H7 (cell line): ENCODE data around the gene HABP2. TPM values are rescaled to one million over a fixed set of nuclear protein-coding genes. Genes with fewer than 3 reads are reported as not detected.

Experiments used
- DNase-seq: peaks from one replicate; pipeline ENCODE4 v3.0.0; 2012
- H3K27me3 ChIP-seq: 2 replicates; pipeline ENCODE4 v1.6.0; 2011; ENCODE audit warnings: mild to moderate bottlenecking, low read length; ENCODE audit not compliant: control insufficient read depth, insufficient read depth
- H3K36me3 ChIP-seq: replicated peaks from 2 replicates; pipeline ENCODE4 v1.5.1; 2011; ENCODE audit warnings: low read length; ENCODE audit not compliant: control insufficient read depth, insufficient read depth
- H3K4me3 ChIP-seq: 2 replicates; pipeline ENCODE4 v1.5.1; 2011; ENCODE audit warnings: low read depth, mild to moderate bottlenecking, control low read depth, low read length, moderate library complexity; ENCODE audit not compliant: insufficient read depth
- total RNA-seq: library from RNA; depleted of rRNA; stranded (reverse); fragments of >200 nt; shearing (Covaris generic); gene quantifications from 2 replicates; pipeline ENCODE4 v1.2.3, GENCODE V29; 2014; rRNA removed

HABP2 gene
- not detected in 2 replicates for total RNA-seq

- Histone ChIP-seq H3K36me3 (no peaks in the 10 kb centered on the region), H3K27me3 (peaks cover 51% of the 10 kb centered on the region), H3K4me3 (no peak within 1 kb of the TSS)
- no peak for DNase-seq
Observed at GRCh38 chr10:113552701-113553100, at the start of gene HABP2. Gene HABP2 (plus strand): TSS chr10:113553053. CDS start chr10:113553122, 69 bp downstream.

GRCh38 chr10:113503930-113504329, 48.9 kb upstream of the HABP2 start:
- DNase-seq = no peak
- Histone ChIP-seq H3K36me3 (no peaks in the 10 kb centered on the region), H3K4me3 (no peak overlapping the region), H3K27me3 (no peaks in the 10 kb centered on the region)

DNA sequence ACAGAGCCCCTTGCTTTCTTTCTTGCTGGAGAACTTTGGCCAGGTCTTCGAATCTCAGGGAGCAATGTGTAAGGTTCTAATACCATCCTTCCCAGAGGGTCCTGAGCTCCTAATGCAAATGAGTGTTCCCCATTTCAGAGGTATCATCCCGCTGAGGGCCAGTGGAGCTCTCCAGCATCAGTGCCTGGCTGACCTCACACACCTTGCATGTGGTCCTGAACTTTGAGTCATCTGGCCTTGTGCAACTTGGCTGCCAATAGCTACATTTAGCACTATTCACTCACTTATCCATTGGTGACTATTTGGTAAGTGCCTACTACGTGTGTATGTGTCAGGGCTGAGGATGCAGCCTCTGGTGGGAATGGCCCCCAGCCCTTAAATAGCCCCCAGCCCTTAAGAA, 48.4 kb upstream of the HABP2 start:
- no peak for DNase-seq
- no peaks in the 10 kb centered on the region for H3K36me3 ChIP-seq
- no peak overlapping the region for H3K4me3 ChIP-seq
- no peaks in the 10 kb centered on the region for H3K27me3 ChIP-seq

DNA sequence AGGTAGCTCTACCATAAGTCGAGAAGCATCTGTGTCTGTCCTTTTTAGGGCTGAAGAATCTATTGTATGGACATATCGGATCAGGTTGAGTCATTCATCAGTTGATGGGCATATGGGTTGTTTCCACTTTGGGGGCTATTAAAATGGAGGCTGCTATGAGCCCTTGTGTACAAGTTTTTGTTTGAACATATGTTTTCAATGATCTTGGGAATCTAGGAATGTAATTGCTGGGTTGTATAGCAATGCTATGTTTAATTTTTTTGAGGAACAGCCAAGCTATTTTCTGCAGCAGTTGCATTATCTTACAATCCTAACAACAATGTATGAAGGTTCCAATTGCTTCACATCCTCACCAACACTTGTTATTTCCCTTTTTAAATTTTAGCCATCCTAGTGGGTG, 46.4 kb upstream of the HABP2 start:
- no peaks in the 10 kb centered on the region for H3K27me3 ChIP-seq
- H3K36me3 ChIP-seq = no peaks in the 10 kb centered on the region
- H3K4me3 ChIP-seq = no peak overlapping the region

GRCh38 chr10:113511419-113511818, 41.4 kb upstream of the HABP2 start:
- H3K27me3 ChIP-seq = no peaks in the 10 kb centered on the region
- H3K36me3 ChIP-seq = no peaks in the 10 kb centered on the region
- no peak overlapping the region for H3K4me3 ChIP-seq
- DNase-seq = no peak

More for the DNA sequence above, 46.4 kb upstream of the HABP2 start:
- no peak for DNase-seq

DNA sequence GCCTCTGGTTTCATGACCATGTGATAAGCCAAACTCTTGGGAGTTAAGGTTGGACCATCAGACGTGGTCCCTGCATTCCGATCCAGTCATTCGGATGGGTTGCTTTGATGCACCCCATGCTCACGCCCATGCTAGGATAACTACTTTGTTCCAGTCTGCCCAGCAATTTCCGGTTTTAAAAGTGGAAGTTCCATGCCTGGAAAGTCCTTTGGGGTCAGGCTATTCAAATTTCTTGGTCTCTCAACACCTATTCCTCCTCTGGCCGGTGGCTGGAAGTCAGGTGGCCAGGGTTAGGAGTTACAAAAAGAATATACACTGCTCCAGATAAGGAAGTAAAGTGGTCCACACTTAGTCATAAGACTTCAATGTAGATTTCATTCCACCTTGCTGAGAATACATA, 37.7 kb upstream of the HABP2 start:
- Histone ChIP-seq H3K36me3 (no peaks in the 10 kb centered on the region), H3K27me3 (no peaks in the 10 kb centered on the region), H3K4me3 (no peak overlapping the region)
- no peak for DNase-seq

GRCh38 chr10:113515601-113516000, 37.3 kb upstream of the HABP2 start:
- Histone ChIP-seq H3K36me3 (no peaks in the 10 kb centered on the region), H3K4me3 (no peak overlapping the region), H3K27me3 (no peaks in the 10 kb centered on the region)
- DNase-seq = no peak

DNA sequence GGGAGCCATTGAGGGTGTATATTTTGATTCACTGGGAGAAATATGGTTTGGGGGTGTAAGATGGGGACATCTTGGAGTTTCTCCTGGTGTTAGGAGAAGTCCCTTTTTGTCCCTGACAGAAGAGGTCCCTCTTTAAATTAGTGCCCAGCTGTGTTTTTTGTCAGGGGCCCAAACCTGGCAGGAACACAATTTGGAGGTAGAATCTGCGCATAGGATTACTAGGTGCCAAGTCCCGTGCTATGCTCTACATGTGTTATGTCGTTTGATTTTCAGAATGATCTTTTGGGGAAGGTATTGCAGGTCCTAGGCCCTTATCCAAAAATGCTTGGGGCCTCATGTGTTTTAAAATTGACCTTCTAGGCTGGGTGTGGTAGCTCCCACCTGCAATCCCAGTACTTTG, 36.8 kb upstream of the HABP2 start:
- no peaks in the 10 kb centered on the region for H3K36me3 ChIP-seq
- H3K4me3 ChIP-seq = no peak overlapping the region
- H3K27me3 ChIP-seq = no peaks in the 10 kb centered on the region
- DNase-seq = no peak

DNA sequence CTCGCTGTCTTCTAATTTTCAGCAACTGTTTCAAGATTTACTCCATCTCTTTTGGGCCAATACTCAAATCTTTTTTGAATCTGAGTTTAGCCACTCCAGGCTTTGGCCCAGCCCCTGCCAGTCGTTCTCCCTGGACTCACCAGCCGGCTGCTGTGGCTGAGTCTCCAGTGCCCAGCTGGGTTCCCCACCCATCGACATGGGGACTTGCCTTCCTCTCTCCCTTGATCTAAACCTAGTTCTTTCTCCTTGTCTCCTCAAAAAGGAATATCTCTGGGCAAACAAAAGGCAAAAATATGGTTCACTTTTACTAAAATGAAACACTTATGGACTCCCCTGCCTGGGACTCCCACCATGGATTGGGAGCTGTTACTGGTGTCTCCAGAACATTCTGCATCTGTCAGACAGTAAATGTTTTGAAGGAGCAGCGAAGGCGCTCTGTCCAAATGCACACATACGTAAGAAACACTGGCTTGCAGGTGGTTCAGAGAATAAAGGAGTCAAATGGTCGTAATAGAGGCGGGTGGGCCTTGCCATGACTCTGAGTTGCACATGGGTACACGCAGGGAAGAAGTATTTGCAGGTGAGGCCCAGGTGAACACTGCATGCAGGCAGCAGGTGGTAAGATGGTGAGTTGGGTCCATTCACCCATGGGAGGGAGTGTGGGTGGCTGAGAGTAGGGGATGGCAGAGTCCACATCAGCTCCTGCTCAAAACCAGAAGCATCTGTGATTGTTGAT, 35.5 kb upstream of the HABP2 start:
- Histone ChIP-seq H3K4me3 (no peak overlapping the region), H3K27me3 (no peaks in the 10 kb centered on the region), H3K36me3 (no peaks in the 10 kb centered on the region)
- DNase-seq = no peak

GRCh38 chr10:113517901-113518260, 35.0 kb upstream of the HABP2 start:
- no peak overlapping the region for H3K4me3 ChIP-seq
- H3K27me3 ChIP-seq = no peaks in the 10 kb centered on the region
- DNase-seq = no peak
- no peaks in the 10 kb centered on the region for H3K36me3 ChIP-seq

- no peaks in the 10 kb centered on the region for H3K27me3 ChIP-seq
- DNase-seq = no peak
- no peaks in the 10 kb centered on the region for H3K36me3 ChIP-seq
- no peak overlapping the region for H3K4me3 ChIP-seq
Observed at GRCh38 chr10:113518415-113518814, 34.4 kb upstream of the HABP2 start.

DNA sequence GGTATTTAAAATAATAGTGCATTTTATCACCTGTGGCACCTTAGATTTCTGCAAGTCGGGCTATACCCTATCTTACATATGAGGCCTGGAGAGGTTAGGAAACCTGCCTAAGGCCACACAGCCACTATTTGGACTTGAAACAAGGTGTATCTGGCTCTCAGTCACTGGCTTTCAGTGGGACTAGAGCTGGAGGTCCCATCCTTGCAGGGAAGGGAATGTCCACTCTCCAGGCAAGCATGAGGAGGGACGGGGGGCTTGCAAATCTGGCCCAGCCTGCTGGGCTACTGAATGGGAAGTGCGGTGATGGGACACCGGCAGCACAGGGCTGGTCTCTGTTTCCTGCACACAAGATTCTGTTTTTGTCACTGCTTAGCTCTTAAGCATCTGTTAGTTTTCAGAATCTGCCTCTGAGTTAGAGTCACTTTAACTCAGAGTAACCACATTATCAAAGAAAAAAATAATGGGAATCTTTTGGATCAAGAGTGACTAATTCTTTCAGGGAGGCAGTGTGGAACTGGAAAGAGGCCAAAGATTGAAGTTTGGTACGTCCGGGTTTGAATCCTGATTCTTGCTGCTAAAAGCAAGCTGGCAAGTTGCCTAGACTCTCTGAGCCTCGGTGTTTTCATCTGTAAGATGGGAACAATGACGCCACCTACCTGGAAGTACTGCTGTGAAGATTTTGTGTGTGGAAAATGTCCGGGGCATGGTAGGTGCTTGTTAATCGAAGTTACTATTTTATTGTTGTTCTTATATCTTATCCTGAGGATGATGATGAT, 33.8 kb upstream of the HABP2 start:
- DNase-seq = no peak
- H3K36me3 ChIP-seq = no peaks in the 10 kb centered on the region

DNA sequence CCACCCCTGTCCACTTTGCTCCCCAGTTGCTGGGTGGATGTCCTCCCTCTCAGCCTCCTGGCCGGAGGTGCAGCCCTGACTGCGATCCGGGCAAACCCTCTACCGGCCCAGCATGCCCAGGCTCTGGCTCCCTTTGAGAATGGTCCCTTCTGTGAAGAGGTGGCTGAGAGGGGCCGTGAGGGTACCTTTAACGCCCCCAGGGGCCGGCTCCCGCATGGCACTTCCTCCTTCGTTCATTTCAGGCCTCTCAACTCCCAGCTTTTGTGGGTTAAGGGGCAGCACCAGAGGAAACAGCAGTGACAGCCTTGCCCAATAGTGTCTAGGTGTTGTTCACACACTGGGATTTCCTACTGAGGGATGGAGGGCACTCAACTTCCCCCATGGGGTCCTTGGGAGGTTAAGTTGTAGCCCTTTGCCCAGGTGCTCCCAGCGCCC, 33.2 kb upstream of the HABP2 start:
- Histone ChIP-seq H3K27me3 (no peaks in the 10 kb centered on the region), H3K36me3 (no peaks in the 10 kb centered on the region)
- peak; percentile 47 for DNase-seq

More for the DNA sequence above, 33.8 kb upstream of the HABP2 start:
- Histone ChIP-seq H3K27me3 (no peaks in the 10 kb centered on the region), H3K4me3 (no peak overlapping the region)

GRCh38 chr10:113520261-113520660, 32.6 kb upstream of the HABP2 start:
- no peak overlapping the region for H3K4me3 ChIP-seq
- H3K36me3 ChIP-seq = no peaks in the 10 kb centered on the region
- DNase-seq = no peak
- H3K27me3 ChIP-seq = no peaks in the 10 kb centered on the region

More for the DNA sequence above, 33.2 kb upstream of the HABP2 start:
- H3K4me3 ChIP-seq = no peak overlapping the region
